ENCODE measurements around the gene PTCRA. TPM values are rescaled to one million over a fixed set of nuclear protein-coding genes. Genes with fewer than 3 reads are reported as not detected.

PTCRA gene
- total RNA-seq, 1 experiment from 2014 or later: not detected

- TF ChIP-seq, protein P1, sequence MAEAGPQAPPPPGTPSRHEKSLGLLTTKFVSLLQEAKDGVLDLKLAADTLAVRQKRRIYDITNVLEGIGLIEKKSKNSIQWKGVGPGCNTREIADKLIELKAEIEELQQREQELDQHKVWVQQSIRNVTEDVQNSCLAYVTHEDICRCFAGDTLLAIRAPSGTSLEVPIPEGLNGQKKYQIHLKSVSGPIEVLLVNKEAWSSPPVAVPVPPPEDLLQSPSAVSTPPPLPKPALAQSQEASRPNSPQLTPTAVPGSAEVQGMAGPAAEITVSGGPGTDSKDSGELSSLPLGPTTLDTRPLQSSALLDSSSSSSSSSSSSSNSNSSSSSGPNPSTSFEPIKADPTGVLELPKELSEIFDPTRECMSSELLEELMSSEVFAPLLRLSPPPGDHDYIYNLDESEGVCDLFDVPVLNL (CRISPR knock-in tag; IDR thresholded peaks at IDR 0.05; ENCODE audit: borderline replicate concordance, low read depth): no peak
- no peak for TF ChIP-seq ZNF121 (CRISPR knock-in tag; IDR thresholded peaks at IDR 0.05)
- no peak for TF ChIP-seq E2F5 (CRISPR knock-in tag; IDR thresholded peaks at IDR 0.05)
- TF ChIP-seq TEAD1 (CRISPR knock-in tag; IDR thresholded peaks at IDR 0.05): no peak
- TF ChIP-seq JAZF1 (CRISPR knock-in tag; IDR thresholded peaks at IDR 0.05): no peak
- TF ChIP-seq PREB (CRISPR knock-in tag; IDR thresholded peaks at IDR 0.05; ENCODE audit: borderline replicate concordance): 0 out of 2 replicates have a peak, but pooled peaks have one; percentile 31
- TF ChIP-seq SOX15 (CRISPR knock-in tag; IDR thresholded peaks at IDR 0.05): no peak
- TF ChIP-seq ZNF423 (CRISPR knock-in tag; IDR thresholded peaks at IDR 0.05): no peak
- no peak for TF ChIP-seq MXD4 (CRISPR knock-in tag; IDR thresholded peaks at IDR 0.05; ENCODE audit: borderline replicate concordance)
- TF ChIP-seq MYBL2 (CRISPR knock-in tag; IDR thresholded peaks at IDR 0.05): 0 out of 2 replicates have a peak, but pooled peaks have one; percentile 18
- TF ChIP-seq CREM (CRISPR knock-in tag; IDR thresholded peaks at IDR 0.05): no peak
- no peak for TF ChIP-seq ZNF416 (CRISPR knock-in tag; IDR thresholded peaks at IDR 0.05)
- TF ChIP-seq ZMAT4 (CRISPR knock-in tag; IDR thresholded peaks at IDR 0.05): no peak
- TF ChIP-seq, protein P2, sequence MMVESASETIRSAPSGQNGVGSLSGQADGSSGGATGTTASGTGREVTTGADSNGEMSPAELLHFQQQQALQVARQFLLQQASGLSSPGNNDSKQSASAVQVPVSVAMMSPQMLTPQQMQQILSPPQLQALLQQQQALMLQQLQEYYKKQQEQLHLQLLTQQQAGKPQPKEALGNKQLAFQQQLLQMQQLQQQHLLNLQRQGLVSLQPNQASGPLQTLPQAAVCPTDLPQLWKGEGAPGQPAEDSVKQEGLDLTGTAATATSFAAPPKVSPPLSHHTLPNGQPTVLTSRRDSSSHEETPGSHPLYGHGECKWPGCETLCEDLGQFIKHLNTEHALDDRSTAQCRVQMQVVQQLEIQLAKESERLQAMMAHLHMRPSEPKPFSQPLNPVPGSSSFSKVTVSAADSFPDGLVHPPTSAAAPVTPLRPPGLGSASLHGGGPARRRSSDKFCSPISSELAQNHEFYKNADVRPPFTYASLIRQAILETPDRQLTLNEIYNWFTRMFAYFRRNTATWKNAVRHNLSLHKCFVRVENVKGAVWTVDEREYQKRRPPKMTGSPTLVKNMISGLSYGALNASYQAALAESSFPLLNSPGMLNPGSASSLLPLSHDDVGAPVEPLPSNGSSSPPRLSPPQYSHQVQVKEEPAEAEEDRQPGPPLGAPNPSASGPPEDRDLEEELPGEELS (CRISPR knock-in tag; IDR thresholded peaks at IDR 0.05): no peak
- TF ChIP-seq ZNF263 (CRISPR knock-in tag; IDR thresholded peaks at IDR 0.05; ENCODE audit: low read depth): no peak
- no peak for TF ChIP-seq SP1 (CRISPR knock-in tag; conservative IDR thresholded peaks at IDR 0.05)
- TF ChIP-seq IRF2 (CRISPR knock-in tag; IDR thresholded peaks at IDR 0.05; ENCODE audit: borderline replicate concordance, low read depth): no peak
- TF ChIP-seq SMAD4 (CRISPR knock-in tag; IDR thresholded peaks at IDR 0.05): no peak
- TF ChIP-seq NFATC4 (CRISPR knock-in tag; IDR thresholded peaks at IDR 0.05): no peak
- no peak for TF ChIP-seq EMX1 (CRISPR knock-in tag; IDR thresholded peaks at IDR 0.05)
- TF ChIP-seq FOXP1 (CRISPR knock-in tag; IDR thresholded peaks at IDR 0.05; ENCODE audit: borderline replicate concordance): no peak
- TF ChIP-seq FOXK1 (CRISPR knock-in tag; IDR thresholded peaks at IDR 0.05): no peak
These were observed 14.0 kb downstream of the PTCRA start (continued) for GRCh38 chr6:42929821-42930360.

DNA sequence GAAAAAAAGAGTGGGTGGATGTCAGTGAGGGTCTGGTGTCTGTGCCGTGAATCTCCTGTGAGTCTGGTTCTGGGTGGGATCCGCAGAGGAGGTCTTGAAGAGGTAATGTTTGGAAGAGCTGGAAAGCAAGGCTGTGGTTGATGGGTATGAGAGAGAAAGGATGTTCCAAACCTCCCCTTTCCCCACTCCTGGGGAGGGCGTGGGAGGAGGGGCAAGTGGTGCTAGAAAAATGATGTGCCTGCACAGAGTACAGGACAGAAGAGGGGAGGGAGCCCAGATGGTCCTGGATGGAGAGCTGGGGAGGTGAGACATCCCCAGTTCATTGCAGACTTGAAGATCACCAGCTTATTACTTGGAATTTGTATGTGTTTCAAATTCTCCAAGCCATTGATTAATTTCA, 16.6 kb downstream of the PTCRA start:
- POLR2A ChIA-PET: no interaction called here
- ATAC-seq (no peak), DNase-seq (ENCODE audit: low spot score) (no peak)
- Mint-ChIP-seq H3K4me1 (peaks cover 34% of the 10 kb centered on the region), H3K4me3 (no peak overlapping the region), H3K27me3 (ENCODE audit: low read depth) (no peaks in the 10 kb centered on the region), H3K27ac (peak overlapping the region; percentile 11), H3K9me3 (no peaks in the 10 kb centered on the region), H3K36me3 (peaks cover 39% of the 10 kb centered on the region)
- TF ChIP-seq ZNF263 (CRISPR knock-in tag; IDR thresholded peaks at IDR 0.05; ENCODE audit: low read depth) (no peak), USF1 (CRISPR knock-in tag; IDR thresholded peaks at IDR 0.05) (no peak), SOX15 (CRISPR knock-in tag; IDR thresholded peaks at IDR 0.05) (no peak)
- CTCF ChIA-PET: interaction anchor here (0.5 to 1.4 kb wide), 3 partner anchors 21 to 296 kb away, joined by 3 to 5 read pairs (median 3); partner anchors contain the start of gene DNPH1

Data from WTC11 (cell line).